Measurements from ENCODE around the gene SALL4. TPM values are rescaled to one million over a fixed set of nuclear protein-coding genes. Genes with fewer than 3 reads are reported as not detected.
"Not testable (repeated sequence)": the region's sequence is repeated elsewhere in the genome, so short reads cannot be mapped to it uniquely, and the experiment has no call there.

SALL4 gene
- total and polyA plus RNA-seq, 2 donors, result 0.09 to 0.21 TPM

- WGBS, result 87% methylated on average over 14 of the region's 14 CpGs
- H3K27ac ChIP-seq (ENCODE audit: low read depth in 1 of 2, low read length in 1 of 2), result no peak overlapping the region
- no peaks in the 10 kb centered on the region for H3K9me3 ChIP-seq (ENCODE audit: control insufficient read depth in 2 of 2, insufficient read depth in 1 of 2, low read length in 1 of 2)
- H3K36me3 ChIP-seq (ENCODE audit: control insufficient read depth in 2 of 2, insufficient read depth in 2 of 2, low read length in 1 of 2), result no peaks in the 10 kb centered on the region
- H3K4me3 ChIP-seq (ENCODE audit: low read length in 2 of 2), result no peak overlapping the region
- no peak for DNase-seq (ENCODE audit: low read depth in 6 of 9, low spot score in 9 of 9)
- no peaks in the 10 kb centered on the region for H3K4me1 ChIP-seq (ENCODE audit: control insufficient read depth in 2 of 2, insufficient read depth in 2 of 2, low read length in 2 of 2)
- peaks cover 0 to under 1% of the 10 kb centered on the region in 2 donors for H3K27me3 ChIP-seq (ENCODE audit: control insufficient read depth in 2 of 2, insufficient read depth in 1 of 2, low read length in 1 of 2)
Measured at GRCh38 chr20:51760905-51761546, 41.3 kb downstream of the SALL4 start.

DNA sequence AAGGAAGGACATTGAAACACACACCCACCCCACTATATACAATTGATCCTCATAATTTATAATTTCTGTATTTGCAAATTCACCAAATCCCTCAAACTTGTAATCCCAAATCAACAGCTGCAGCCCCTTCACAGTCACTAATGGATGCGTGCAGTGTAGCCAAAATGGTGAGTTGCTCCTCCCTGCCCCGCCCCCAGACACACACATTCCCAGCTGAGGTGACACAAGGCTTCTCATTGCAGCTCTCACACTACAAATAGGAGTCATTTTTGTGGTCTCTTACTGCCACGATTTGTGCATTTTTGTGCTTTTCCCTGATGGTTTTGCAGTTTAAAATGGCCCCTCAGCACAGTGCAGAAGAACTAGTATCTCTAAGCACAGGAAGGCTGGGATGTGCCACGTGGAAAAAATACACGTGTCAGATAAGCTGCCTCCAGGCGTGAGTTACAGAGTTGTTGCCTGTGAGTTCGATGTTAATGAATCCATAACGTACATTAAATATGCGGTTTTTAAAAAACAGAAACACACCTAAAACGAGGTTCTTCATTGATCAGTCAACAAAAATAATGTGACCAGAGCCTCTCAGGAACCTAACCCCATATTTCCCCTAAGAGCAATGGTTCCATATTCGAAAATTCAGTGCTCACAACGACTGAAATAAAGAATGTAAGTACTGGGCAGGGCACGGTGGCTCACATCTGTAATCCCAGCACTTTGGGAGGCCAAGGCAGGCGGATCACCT lies 42.4 kb downstream of the SALL4 start:
- no peak for DNase-seq (ENCODE audit: low read depth in 6 of 9, low spot score in 9 of 9)
- Histone ChIP-seq H3K4me3 (ENCODE audit: low read length in 2 of 2) (no peak overlapping the region), H3K27me3 (ENCODE audit: control insufficient read depth in 2 of 2, insufficient read depth in 1 of 2, low read length in 1 of 2) (no peaks in the 10 kb centered on the region), H3K27ac (ENCODE audit: low read depth in 1 of 2, low read length in 1 of 2) (no peak overlapping the region), H3K4me1 (ENCODE audit: control insufficient read depth in 2 of 2, insufficient read depth in 2 of 2, low read length in 2 of 2) (no peaks in the 10 kb centered on the region), H3K9me3 (ENCODE audit: control insufficient read depth in 2 of 2, insufficient read depth in 1 of 2, low read length in 1 of 2) (no peaks in the 10 kb centered on the region), H3K36me3 (ENCODE audit: control insufficient read depth in 2 of 2, insufficient read depth in 2 of 2, low read length in 1 of 2) (no peaks in the 10 kb centered on the region)
- 95% methylated on average over 14 of the region's 14 CpGs for WGBS

DNA sequence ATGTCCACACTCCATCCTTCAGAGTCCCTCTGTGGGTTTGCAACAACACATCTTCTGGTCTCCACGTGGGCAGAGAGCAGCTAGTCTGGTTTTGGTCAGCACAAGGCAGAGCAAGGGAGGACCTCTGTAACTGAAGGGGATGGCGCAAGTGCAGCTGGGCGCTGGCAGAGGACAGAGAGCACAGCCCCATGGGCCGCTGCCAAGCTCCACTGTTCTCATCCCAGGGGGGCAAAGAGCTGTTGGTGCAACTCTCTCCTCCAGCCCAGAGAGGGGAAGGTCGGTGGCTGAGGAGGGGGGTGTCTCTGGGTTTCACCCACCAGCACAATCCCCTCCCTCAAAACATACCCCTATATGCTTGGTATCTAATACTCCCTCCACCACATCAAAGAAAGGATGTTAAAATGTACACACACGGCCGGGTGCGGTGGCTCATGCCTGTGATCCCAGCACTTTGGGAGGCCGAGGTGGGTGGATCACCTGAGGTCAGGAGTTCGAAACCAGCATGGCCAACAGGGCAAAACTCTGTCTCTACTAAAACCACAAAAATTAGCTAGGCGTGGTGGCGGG lies 43.3 kb downstream of the SALL4 start:
- Histone ChIP-seq H3K36me3 (ENCODE audit: control insufficient read depth in 2 of 2, insufficient read depth in 2 of 2, low read length in 1 of 2) (no peaks in the 10 kb centered on the region), H3K4me1 (ENCODE audit: control insufficient read depth in 2 of 2, insufficient read depth in 2 of 2, low read length in 2 of 2) (no peaks in the 10 kb centered on the region), H3K27ac (ENCODE audit: low read depth in 1 of 2, low read length in 1 of 2) (peak overlapping the region in 1 of 2 donors; percentile 5), H3K9me3 (ENCODE audit: control insufficient read depth in 2 of 2, insufficient read depth in 1 of 2, low read length in 1 of 2) (no peaks in the 10 kb centered on the region), H3K27me3 (ENCODE audit: control insufficient read depth in 2 of 2, insufficient read depth in 1 of 2, low read length in 1 of 2) (no peaks in the 10 kb centered on the region), H3K4me3 (ENCODE audit: low read length in 2 of 2) (no peak overlapping the region)
- 83% methylated on average over 12 of the region's 12 CpGs for whole genome bisulfite sequencing
- DNase-seq (ENCODE audit: low read depth in 6 of 9, low spot score in 9 of 9), result no peak

DNA sequence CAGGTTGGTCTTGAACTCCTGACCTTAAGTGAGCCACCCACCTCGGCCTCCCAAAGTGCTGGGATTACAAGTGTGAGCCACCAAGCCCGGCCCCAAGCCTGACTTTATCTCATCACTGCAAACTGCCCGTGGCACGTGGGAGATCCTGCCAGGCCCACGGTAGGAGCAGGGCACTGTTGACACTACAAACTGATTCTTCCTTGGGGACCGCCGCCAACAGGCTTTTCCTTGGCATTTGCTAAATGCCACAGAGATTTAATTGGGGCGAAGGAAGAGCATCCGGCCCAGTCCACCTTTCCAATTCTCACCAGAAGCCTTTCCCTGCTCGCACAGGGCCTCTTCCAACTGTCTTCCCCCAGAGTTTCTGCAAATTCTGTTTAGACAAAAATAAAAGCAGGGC lies 45.1 kb downstream of the SALL4 start:
- no peak overlapping the region for H3K27ac ChIP-seq (ENCODE audit: low read depth in 1 of 2, low read length in 1 of 2)
- H3K9me3 ChIP-seq (ENCODE audit: control insufficient read depth in 2 of 2, insufficient read depth in 1 of 2, low read length in 1 of 2), result no peaks in the 10 kb centered on the region
- no peaks in the 10 kb centered on the region for H3K36me3 ChIP-seq (ENCODE audit: control insufficient read depth in 2 of 2, insufficient read depth in 2 of 2, low read length in 1 of 2)
- WGBS, result 97% methylated on average over 10 of the region's 10 CpGs
- no peaks in the 10 kb centered on the region for H3K27me3 ChIP-seq (ENCODE audit: control insufficient read depth in 2 of 2, insufficient read depth in 1 of 2, low read length in 1 of 2)
- H3K4me3 ChIP-seq (ENCODE audit: low read length in 2 of 2), result no peak overlapping the region
- no peak for DNase-seq (ENCODE audit: low read depth in 6 of 9, low spot score in 9 of 9)
- H3K4me1 ChIP-seq (ENCODE audit: control insufficient read depth in 2 of 2, insufficient read depth in 2 of 2, low read length in 2 of 2), result no peaks in the 10 kb centered on the region

DNA sequence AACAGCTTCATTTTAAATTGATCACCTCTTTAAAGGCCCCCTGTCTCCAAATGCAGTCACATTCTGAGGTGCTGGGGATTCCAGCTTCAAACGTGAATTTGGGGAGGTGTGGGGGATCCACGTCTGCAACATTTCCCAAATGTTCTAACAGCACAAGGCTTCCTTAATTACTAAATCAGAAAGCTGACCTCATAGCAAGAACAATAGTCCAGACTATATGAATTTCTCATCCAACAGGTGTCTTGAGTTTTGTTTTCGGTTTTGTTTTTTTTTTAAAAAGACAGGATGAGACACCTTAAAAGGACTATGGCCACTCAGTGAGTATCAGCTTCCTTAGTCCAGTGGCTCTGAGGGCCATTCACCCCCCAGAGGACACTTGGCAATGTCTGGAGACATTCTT lies 45.7 kb downstream of the SALL4 start:
- no peak overlapping the region for H3K27ac ChIP-seq (ENCODE audit: low read depth in 1 of 2, low read length in 1 of 2)
- H3K27me3 ChIP-seq (ENCODE audit: control insufficient read depth in 2 of 2, insufficient read depth in 1 of 2, low read length in 1 of 2), result no peaks in the 10 kb centered on the region
- H3K4me3 ChIP-seq (ENCODE audit: low read length in 2 of 2), result no peak overlapping the region
- WGBS, result 82% methylated on average over 3 of the region's 3 CpGs
- H3K36me3 ChIP-seq (ENCODE audit: control insufficient read depth in 2 of 2, insufficient read depth in 2 of 2, low read length in 1 of 2), result no peaks in the 10 kb centered on the region
- H3K4me1 ChIP-seq (ENCODE audit: control insufficient read depth in 2 of 2, insufficient read depth in 2 of 2, low read length in 2 of 2), result no peaks in the 10 kb centered on the region
- H3K9me3 ChIP-seq (ENCODE audit: control insufficient read depth in 2 of 2, insufficient read depth in 1 of 2, low read length in 1 of 2), result no peaks in the 10 kb centered on the region
- DNase-seq (ENCODE audit: low read depth in 6 of 9, low spot score in 9 of 9), result no peak

GRCh38 chr20:51753220-51753619 lies 49.1 kb downstream of the SALL4 start:
- H3K9me3 ChIP-seq (ENCODE audit: control insufficient read depth in 2 of 2, insufficient read depth in 1 of 2, low read length in 1 of 2); H3K4me1 ChIP-seq (ENCODE audit: control insufficient read depth in 2 of 2, insufficient read depth in 2 of 2, low read length in 2 of 2); H3K27ac ChIP-seq (ENCODE audit: low read depth in 1 of 2, low read length in 1 of 2); H3K36me3 ChIP-seq (ENCODE audit: control insufficient read depth in 2 of 2, insufficient read depth in 2 of 2, low read length in 1 of 2); H3K27me3 ChIP-seq (ENCODE audit: control insufficient read depth in 2 of 2, insufficient read depth in 1 of 2, low read length in 1 of 2); H3K4me3 ChIP-seq (ENCODE audit: low read length in 2 of 2); DNase-seq (ENCODE audit: low read depth in 6 of 9, low spot score in 9 of 9): not testable (repeated sequence)
- WGBS, result 98% methylated on average over 8 of the region's 8 CpGs

DNA sequence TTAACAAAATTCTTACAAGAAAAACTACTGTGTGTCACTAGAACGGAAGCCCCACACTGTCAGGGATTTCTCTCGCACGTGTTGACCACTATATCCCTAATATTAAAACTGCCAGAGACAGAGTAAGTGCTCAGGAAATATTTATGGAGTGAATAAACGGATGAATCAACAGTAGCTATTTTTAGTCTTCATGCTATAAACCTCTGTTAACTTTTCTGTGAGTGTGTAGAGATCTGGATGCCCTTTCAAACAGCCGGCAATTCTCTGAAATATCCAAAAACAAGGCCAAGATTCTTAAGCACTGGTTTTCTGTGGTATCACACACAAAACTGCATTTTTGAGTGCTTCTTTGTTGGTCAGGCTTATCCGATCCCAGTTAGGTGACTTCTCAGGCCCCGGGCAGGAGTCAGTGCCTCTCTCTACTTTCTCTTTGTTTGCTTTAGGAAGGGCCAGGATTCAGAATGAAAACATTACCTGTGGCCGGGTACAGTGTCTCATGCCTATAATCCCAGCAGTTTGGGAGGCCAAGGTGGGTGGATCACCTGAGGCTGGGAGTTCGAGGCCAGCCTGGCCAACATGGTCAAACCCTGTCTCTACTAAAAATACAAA lies 49.9 kb downstream of the SALL4 start:
- no peak for DNase-seq (ENCODE audit: low read depth in 6 of 9, low spot score in 9 of 9)
- 79% methylated on average over 9 of the region's 9 CpGs for WGBS
- Histone ChIP-seq H3K4me1 (ENCODE audit: control insufficient read depth in 2 of 2, insufficient read depth in 2 of 2, low read length in 2 of 2) (no peaks in the 10 kb centered on the region), H3K9me3 (ENCODE audit: control insufficient read depth in 2 of 2, insufficient read depth in 1 of 2, low read length in 1 of 2) (no peaks in the 10 kb centered on the region), H3K4me3 (ENCODE audit: low read length in 2 of 2) (no peak overlapping the region), H3K36me3 (ENCODE audit: control insufficient read depth in 2 of 2, insufficient read depth in 2 of 2, low read length in 1 of 2) (no peaks in the 10 kb centered on the region), H3K27ac (ENCODE audit: low read depth in 1 of 2, low read length in 1 of 2) (no peak overlapping the region), H3K27me3 (ENCODE audit: control insufficient read depth in 2 of 2, insufficient read depth in 1 of 2, low read length in 1 of 2) (no peaks in the 10 kb centered on the region)

GRCh38 chr20:51750770-51751388 lies 51.4 kb downstream of the SALL4 start:
- no peak for DNase-seq (ENCODE audit: low read depth in 6 of 9, low spot score in 9 of 9)
- no peaks in the 10 kb centered on the region for H3K36me3 ChIP-seq (ENCODE audit: control insufficient read depth in 2 of 2, insufficient read depth in 2 of 2, low read length in 1 of 2)
- no peak overlapping the region for H3K4me3 ChIP-seq (ENCODE audit: low read length in 2 of 2)
- 97% methylated on average over 10 of the region's 10 CpGs for WGBS
- no peak overlapping the region for H3K27ac ChIP-seq (ENCODE audit: low read depth in 1 of 2, low read length in 1 of 2)
- no peaks in the 10 kb centered on the region for H3K27me3 ChIP-seq (ENCODE audit: control insufficient read depth in 2 of 2, insufficient read depth in 1 of 2, low read length in 1 of 2)
- no peaks in the 10 kb centered on the region for H3K9me3 ChIP-seq (ENCODE audit: control insufficient read depth in 2 of 2, insufficient read depth in 1 of 2, low read length in 1 of 2)
- H3K4me1 ChIP-seq (ENCODE audit: control insufficient read depth in 2 of 2, insufficient read depth in 2 of 2, low read length in 2 of 2), result no peaks in the 10 kb centered on the region

All from thymus (tissue), 11 donors.